Esophagus muscularis mucosa (tissue), 3 donors: ENCODE data around the gene LYSMD4.

ENCODE experiments used
- POLR2A ChIP-seq: fragments of 450-650 bp; IDR thresholded peaks from one replicate; pipeline ENCODE4 v1.6.1; 2017; ENCODE audit warnings: antibody characterized with exemption, moderate library complexity, mild to moderate bottlenecking, low read depth
- TF ChIP-seq, protein P1 (sequence below), 3 experiments: fragments of 200-600 bp in 2 of 3; fragments of 450-650 bp in 1 of 3; sonication (generic) in 2 of 3; IDR thresholded peaks; one replicate each; pipeline ENCODE4 v1.5.1; 2017 to 2019; ENCODE audit warnings: antibody characterized with exemption in 3 of 3, mild to moderate bottlenecking in 2 of 3, moderate library complexity in 1 of 3

DNA sequence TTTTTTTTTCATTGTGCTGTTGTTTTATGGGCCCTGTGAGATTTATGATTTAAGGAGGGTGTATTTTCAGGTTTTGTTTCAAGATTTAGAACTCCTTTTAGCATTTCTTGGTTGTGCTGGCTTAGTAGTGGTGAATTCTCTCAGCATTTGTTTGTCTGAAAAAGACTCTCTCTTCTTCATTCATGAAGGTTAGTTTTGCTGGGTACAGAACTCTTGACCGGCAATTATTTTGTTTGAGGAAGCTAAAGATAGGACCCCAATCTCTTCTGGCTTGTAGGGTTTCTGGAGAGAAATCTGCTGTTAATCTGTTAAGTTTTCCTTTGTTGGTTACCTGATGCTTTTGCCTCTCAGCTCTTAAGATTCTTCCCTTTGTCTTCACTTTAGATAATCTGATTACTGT lies 46.9 kb downstream of the LYSMD4 start:
- TF ChIP-seq, protein P1, sequence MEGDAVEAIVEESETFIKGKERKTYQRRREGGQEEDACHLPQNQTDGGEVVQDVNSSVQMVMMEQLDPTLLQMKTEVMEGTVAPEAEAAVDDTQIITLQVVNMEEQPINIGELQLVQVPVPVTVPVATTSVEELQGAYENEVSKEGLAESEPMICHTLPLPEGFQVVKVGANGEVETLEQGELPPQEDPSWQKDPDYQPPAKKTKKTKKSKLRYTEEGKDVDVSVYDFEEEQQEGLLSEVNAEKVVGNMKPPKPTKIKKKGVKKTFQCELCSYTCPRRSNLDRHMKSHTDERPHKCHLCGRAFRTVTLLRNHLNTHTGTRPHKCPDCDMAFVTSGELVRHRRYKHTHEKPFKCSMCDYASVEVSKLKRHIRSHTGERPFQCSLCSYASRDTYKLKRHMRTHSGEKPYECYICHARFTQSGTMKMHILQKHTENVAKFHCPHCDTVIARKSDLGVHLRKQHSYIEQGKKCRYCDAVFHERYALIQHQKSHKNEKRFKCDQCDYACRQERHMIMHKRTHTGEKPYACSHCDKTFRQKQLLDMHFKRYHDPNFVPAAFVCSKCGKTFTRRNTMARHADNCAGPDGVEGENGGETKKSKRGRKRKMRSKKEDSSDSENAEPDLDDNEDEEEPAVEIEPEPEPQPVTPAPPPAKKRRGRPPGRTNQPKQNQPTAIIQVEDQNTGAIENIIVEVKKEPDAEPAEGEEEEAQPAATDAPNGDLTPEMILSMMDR (IDR thresholded peaks at IDR 0.05) = no peak
- TF ChIP-seq POLR2A = no peak
